ENCODE results near the gene CSKMT. TPM values are rescaled to one million over a fixed set of nuclear protein-coding genes. Genes with fewer than 3 reads are reported as not detected.
A peak's percentile ranks its signal among the peaks of the same experiment; 100 is the strongest.

Gene CSKMT
- total RNA-seq, 1 experiment from 2014 or later: 9.8 TPM

- peak overlapping the region; percentile 33 for H3K4me3 ChIP-seq
- H3K4me1 ChIP-seq (replicated peaks): peaks cover 30% of the 10 kb centered on the region
- H3K9me3 ChIP-seq (replicated peaks): no peaks in the 10 kb centered on the region
- no peaks in the 10 kb centered on the region for H3K27me3 ChIP-seq (replicated peaks)
- H3K36me3 ChIP-seq: peaks cover 88% of the 10 kb centered on the region
- H3K27ac ChIP-seq: peak overlapping the region; percentile 28
- no peak for DNase-seq (ENCODE audit: low read depth in 1 of 2, low spot score in 2 of 2)
Measured at GRCh38 chr11:62708793-62709192, 43.7 kb downstream of the CSKMT start.

DNA sequence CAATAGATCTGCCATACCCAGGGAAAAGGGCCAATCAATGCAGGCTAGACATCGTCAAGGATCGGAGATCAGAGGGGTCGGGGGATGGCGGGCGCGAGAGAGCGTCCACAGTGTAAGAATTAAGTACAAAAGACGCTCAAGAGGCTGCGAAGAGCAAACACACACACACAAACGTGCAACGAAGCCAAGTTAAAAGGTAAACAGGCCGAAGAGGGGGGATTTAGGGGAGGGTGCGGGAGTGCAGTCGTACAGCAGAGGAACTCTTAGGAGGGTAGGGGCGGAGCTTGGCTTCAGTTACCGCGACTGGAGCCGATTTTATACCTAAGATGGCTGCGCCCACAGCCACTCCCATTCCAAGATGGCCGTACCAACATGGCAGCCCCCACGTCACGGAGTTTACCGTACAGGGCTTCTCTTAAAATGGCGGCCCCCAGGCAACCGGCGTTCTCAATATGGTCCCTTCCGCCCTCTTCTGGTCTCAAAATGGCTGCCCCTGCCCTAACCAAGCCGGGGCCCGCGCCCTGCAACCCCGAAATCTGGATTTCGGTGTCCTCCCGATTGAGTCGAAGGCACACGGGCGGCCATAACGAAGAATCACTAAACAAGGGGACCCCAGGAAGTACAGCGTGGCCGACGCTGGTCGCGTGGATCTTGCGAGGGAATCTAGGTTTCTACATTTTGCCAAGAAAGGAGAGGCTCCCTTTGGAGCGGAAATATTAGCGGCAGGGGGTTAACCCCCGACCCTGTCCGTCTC lies 44.3 kb downstream of the CSKMT start:
- H3K27ac ChIP-seq: peak overlapping the region; percentile 72
- H3K4me3 ChIP-seq: peak overlapping the region; percentile 33
- H3K36me3 ChIP-seq: peaks cover 90% of the 10 kb centered on the region
- H3K4me1 ChIP-seq (replicated peaks): peaks cover 30% of the 10 kb centered on the region
- DNase-seq (ENCODE audit: low read depth in 1 of 2, low spot score in 2 of 2): peak; percentile 95 to 99
- H3K27me3 ChIP-seq (replicated peaks): no peaks in the 10 kb centered on the region
- H3K9me3 ChIP-seq (replicated peaks): no peaks in the 10 kb centered on the region

GRCh38 chr11:62710001-62710345 lies 44.9 kb downstream of the CSKMT start:
- Histone ChIP-seq H3K4me3 (peak overlapping the region; percentile 33), H3K27ac (peak overlapping the region; percentile 72), H3K9me3 (replicated peaks) (no peaks in the 10 kb centered on the region), H3K27me3 (replicated peaks) (no peaks in the 10 kb centered on the region), H3K4me1 (replicated peaks) (peaks cover 30% of the 10 kb centered on the region), H3K36me3 (peaks cover 89% of the 10 kb centered on the region)
- no peak for DNase-seq (ENCODE audit: low read depth in 1 of 2, low spot score in 2 of 2)

DNA sequence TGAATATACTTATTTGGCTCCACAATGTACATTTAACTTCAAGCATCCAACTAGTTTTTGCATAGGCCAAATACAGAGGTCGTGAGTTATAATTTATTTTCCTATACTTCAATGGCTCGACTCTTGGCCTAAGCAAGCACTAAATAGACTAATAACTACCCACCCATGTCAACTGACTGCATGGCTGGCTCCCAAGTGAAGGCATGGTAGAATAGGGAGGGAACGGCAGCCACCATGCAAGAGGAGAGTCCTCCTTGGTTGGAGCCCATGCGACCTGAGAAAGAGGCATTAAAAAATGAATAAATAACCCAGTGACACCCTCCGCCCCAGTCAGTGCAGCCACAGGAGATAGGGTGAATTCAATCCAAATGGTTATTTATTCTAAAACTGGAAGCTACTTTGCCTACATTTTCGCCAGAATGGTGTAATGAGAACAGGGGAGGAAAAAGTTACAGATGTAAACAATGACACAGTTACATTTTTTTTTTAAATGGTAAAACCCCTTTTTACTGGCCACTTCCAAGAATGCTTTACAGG lies 47.2 kb downstream of the CSKMT start:
- Histone ChIP-seq H3K4me3 (no peak overlapping the region), H3K27ac (no peak overlapping the region), H3K36me3 (peaks cover 91% of the 10 kb centered on the region), H3K27me3 (replicated peaks) (no peaks in the 10 kb centered on the region), H3K9me3 (replicated peaks) (no peaks in the 10 kb centered on the region), H3K4me1 (replicated peaks) (peaks cover 17% of the 10 kb centered on the region)
- no peak for DNase-seq (ENCODE audit: low read depth in 1 of 2, low spot score in 2 of 2)

DNA sequence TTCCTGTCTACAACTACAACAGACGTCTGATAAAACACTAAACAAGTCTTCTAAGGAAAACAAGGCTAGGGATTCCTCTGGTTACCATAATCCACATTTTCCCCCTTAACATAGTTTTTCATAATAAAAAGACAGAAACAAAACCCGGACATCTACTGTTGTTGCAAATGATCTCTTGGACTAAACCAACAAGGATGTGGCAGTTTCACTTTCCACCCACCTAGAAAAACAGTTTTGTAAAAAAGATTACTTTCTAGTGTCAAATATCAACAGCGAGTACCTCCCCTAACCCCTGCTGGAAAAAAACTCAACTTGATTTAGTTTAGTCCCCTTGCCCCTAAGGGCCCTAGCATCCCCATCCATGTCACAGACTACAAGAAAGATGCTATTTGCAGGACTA lies 47.7 kb downstream of the CSKMT start:
- no peak overlapping the region for H3K27ac ChIP-seq
- H3K9me3 ChIP-seq (replicated peaks): no peaks in the 10 kb centered on the region
- no peak for DNase-seq (ENCODE audit: low read depth in 1 of 2, low spot score in 2 of 2)
- peaks cover 17% of the 10 kb centered on the region for H3K4me1 ChIP-seq (replicated peaks)
- H3K4me3 ChIP-seq: no peak overlapping the region
- peaks cover 91% of the 10 kb centered on the region for H3K36me3 ChIP-seq
- no peaks in the 10 kb centered on the region for H3K27me3 ChIP-seq (replicated peaks)

GRCh38 chr11:62713343-62713742 lies 48.2 kb downstream of the CSKMT start:
- no peaks in the 10 kb centered on the region for H3K27me3 ChIP-seq (replicated peaks)
- H3K4me1 ChIP-seq (replicated peaks): peaks cover 17% of the 10 kb centered on the region
- no peak for DNase-seq (ENCODE audit: low read depth in 1 of 2, low spot score in 2 of 2)
- H3K36me3 ChIP-seq: peaks cover 93% of the 10 kb centered on the region
- no peak overlapping the region for H3K27ac ChIP-seq
- H3K9me3 ChIP-seq (replicated peaks): no peaks in the 10 kb centered on the region
- H3K4me3 ChIP-seq: no peak overlapping the region

DNA sequence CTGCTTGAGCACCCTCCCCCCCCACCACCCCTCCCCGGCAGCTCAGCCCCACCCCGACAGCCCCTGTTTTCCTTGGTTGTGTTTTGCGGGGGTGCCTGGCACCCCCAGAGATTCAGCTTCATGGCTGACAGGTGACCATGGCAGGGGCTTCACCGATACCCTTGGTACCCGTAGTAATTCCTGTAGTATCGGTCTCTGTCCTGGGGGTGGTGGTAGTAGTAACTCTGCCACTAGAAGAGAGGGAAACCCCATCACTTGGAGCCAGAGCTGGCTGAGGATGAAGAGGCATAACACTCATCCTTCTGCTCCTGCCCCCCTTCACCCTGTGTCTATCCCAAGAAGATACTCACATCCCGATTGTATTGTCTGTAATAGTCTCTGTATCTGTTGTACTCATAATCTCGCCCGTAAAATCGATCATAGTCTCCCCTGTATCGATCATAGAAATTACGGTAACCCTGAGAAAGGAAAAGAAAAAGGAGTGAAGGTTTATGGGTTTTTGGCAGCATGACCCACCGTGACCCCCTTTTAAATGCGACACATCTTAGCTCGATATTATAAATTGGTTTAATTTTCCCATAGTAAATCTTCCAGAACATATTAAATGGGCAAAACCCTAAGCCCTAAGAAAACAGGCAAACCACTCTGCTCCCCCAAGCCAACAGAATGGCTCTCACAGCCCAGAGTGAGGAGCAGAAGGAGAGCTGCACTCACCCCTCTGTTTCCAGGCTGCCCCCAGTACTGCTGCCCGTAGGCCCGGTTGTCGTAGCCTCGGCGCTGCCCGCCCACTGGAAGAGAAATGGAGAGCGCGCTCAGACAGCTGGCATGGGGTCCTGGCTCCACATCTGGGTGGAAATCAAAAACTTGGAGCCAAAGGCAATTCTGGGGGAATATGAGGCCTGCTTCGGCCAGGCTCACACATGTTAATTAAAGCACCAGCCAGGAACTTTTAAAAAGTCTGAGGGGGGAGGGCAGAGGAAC lies 50.3 kb downstream of the CSKMT start:
- H3K4me3 ChIP-seq: no peak overlapping the region
- peaks cover under 1% of the 10 kb centered on the region; the same call in 1 of the 2 replicates for H3K4me1 ChIP-seq (replicated peaks)
- H3K27me3 ChIP-seq (replicated peaks): no peaks in the 10 kb centered on the region
- no peak for DNase-seq (ENCODE audit: low read depth in 1 of 2, low spot score in 2 of 2)
- peaks cover 95% of the 10 kb centered on the region for H3K36me3 ChIP-seq
- no peaks in the 10 kb centered on the region for H3K9me3 ChIP-seq (replicated peaks)
- H3K27ac ChIP-seq: no peak overlapping the region

GRCh38 chr11:62716206-62716605 lies 51.1 kb downstream of the CSKMT start:
- Histone ChIP-seq H3K36me3 (peaks cover 95% of the 10 kb centered on the region), H3K9me3 (replicated peaks) (no peaks in the 10 kb centered on the region), H3K27me3 (replicated peaks) (no peaks in the 10 kb centered on the region), H3K27ac (no peak overlapping the region), H3K4me3 (no peak overlapping the region), H3K4me1 (replicated peaks) (no peaks in the 10 kb centered on the region)
- DNase-seq (ENCODE audit: low read depth in 1 of 2, low spot score in 2 of 2): no peak

DNA sequence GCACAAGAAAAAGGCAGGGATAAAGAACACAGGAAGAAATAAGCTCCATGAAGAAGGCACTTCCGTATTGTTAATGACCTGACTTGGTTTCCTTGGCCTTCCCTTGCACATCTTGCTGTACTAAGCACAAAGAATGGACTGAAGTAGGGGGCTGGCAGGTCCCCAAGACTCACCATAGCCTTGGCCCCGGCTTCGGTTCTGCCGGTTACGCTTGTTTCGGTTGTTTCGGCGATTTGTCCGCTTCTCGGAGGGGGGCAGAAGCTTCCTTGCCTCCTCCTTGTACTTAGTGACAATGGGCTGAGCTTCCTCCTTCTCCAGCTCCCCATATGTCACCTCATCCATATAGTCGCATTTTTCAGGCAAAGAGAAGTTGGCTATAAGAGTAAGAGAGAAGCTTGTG lies 51.7 kb downstream of the CSKMT start:
- peaks cover 95% of the 10 kb centered on the region for H3K36me3 ChIP-seq

More for the DNA sequence above, 51.7 kb downstream of the CSKMT start:
- H3K9me3 ChIP-seq (replicated peaks): no peaks in the 10 kb centered on the region
- DNase-seq (ENCODE audit: low read depth in 1 of 2, low spot score in 2 of 2): no peak
- H3K27me3 ChIP-seq (replicated peaks): no peaks in the 10 kb centered on the region
- H3K4me1 ChIP-seq (replicated peaks): no peaks in the 10 kb centered on the region
- H3K4me3 ChIP-seq: no peak overlapping the region
- no peak overlapping the region for H3K27ac ChIP-seq

Other genes starting within 250 kb of the CSKMT start
- gene SCGB1A1, start 246.3 kb upstream of the CSKMT start, total RNA-seq (2014; rRNA removed; shearing (Covaris generic)): not detected in 2 replicates
- gene AHNAK, start 118.5 kb upstream of the CSKMT start, total RNA-seq (2014; rRNA removed; shearing (Covaris generic)): 306 and 345 TPM in 2 replicates
- 1,705 and 1,743 TPM in 2 replicates for gene EEF1G, start 91.4 kb upstream of the CSKMT start, total RNA-seq (2014; rRNA removed; shearing (Covaris generic))
- 8.5 and 10.1 TPM in 2 replicates for gene TUT1, start 73.8 kb upstream of the CSKMT start, total RNA-seq (2014; rRNA removed; shearing (Covaris generic))
- 128 and 214 TPM in 2 replicates for gene MTA2, start 63.4 kb upstream of the CSKMT start, total RNA-seq (2014; rRNA removed; shearing (Covaris generic))
- 19.8 and 28.1 TPM in 2 replicates for gene EML3, start 52.5 kb upstream of the CSKMT start, total RNA-seq (2014; rRNA removed; shearing (Covaris generic))
- gene ROM1, start 52.1 kb upstream of the CSKMT start, total RNA-seq (2014; rRNA removed; shearing (Covaris generic)): 3.1 and 10.4 TPM in 2 replicates
- 82.5 and 145 TPM in 2 replicates for gene B3GAT3, start 43.3 kb upstream of the CSKMT start, total RNA-seq (2014; rRNA removed; shearing (Covaris generic))
- gene GANAB, start 18.7 kb upstream of the CSKMT start, total RNA-seq (2014; rRNA removed; shearing (Covaris generic)): 356 and 500 TPM in 2 replicates
- gene INTS5, start 12.0 kb upstream of the CSKMT start, total RNA-seq (2014; rRNA removed; shearing (Covaris generic)): 26.6 and 26.8 TPM in 2 replicates
- 103 and 121 TPM in 2 replicates for gene C11orf98, start 102 bp upstream of the CSKMT start, total RNA-seq (2014; rRNA removed; shearing (Covaris generic))
- gene UQCC3, start 6.4 kb downstream of the CSKMT start, total RNA-seq (2014; rRNA removed; shearing (Covaris generic)): 14.9 and 30.6 TPM in 2 replicates
- 2.1 and 10.1 TPM in 2 replicates for gene LBHD1, start 7.0 kb downstream of the CSKMT start, total RNA-seq (2014; rRNA removed; shearing (Covaris generic))
- 162 and 208 TPM in 2 replicates for gene UBXN1, start 13.8 kb downstream of the CSKMT start, total RNA-seq (2014; rRNA removed; shearing (Covaris generic))
- gene LRRN4CL, start 24.2 kb downstream of the CSKMT start, total RNA-seq (2014; rRNA removed; shearing (Covaris generic)): 0.55 and 0.85 TPM in 2 replicates
- 51.4 and 138 TPM in 2 replicates for gene BSCL2, start 42.1 kb downstream of the CSKMT start, total RNA-seq (2014; rRNA removed; shearing (Covaris generic))
- not detected in 2 replicates for gene GNG3, start 42.4 kb downstream of the CSKMT start, total RNA-seq (2014; rRNA removed; shearing (Covaris generic))
- 9.8 and 18.6 TPM in 2 replicates for gene HNRNPUL2, start 62.1 kb downstream of the CSKMT start, total RNA-seq (2014; rRNA removed; shearing (Covaris generic))
- 47.6 and 51.3 TPM in 2 replicates for gene TTC9C, start 63.2 kb downstream of the CSKMT start, total RNA-seq (2014; rRNA removed; shearing (Covaris generic))
- gene ZBTB3, start 88.8 kb downstream of the CSKMT start, total RNA-seq (2014; rRNA removed; shearing (Covaris generic)): 8.3 and 10.8 TPM in 2 replicates
- 224 and 259 TPM in 2 replicates for gene POLR2G, start 96.3 kb downstream of the CSKMT start, total RNA-seq (2014; rRNA removed; shearing (Covaris generic))
- 19.7 and 28.9 TPM in 2 replicates for gene TAF6L, start 106.1 kb downstream of the CSKMT start, total RNA-seq (2014; rRNA removed; shearing (Covaris generic))
- gene TMEM179B, start 122.1 kb downstream of the CSKMT start, total RNA-seq (2014; rRNA removed; shearing (Covaris generic)): 92.8 and 131 TPM in 2 replicates
- gene TMEM223, start 126.7 kb downstream of the CSKMT start, total RNA-seq (2014; rRNA removed; shearing (Covaris generic)): 39.7 and 42.4 TPM in 2 replicates
- gene NXF1, start 140.1 kb downstream of the CSKMT start, total RNA-seq (2014; rRNA removed; shearing (Covaris generic)): 33.6 and 33.8 TPM in 2 replicates
- gene STX5, start 166.7 kb downstream of the CSKMT start, total RNA-seq (2014; rRNA removed; shearing (Covaris generic)): 45.7 and 45.8 TPM in 2 replicates
- gene TEX54, start 167.5 kb downstream of the CSKMT start, total RNA-seq (2014; rRNA removed; shearing (Covaris generic)): not detected in 2 replicates
- gene WDR74, start 174.3 kb downstream of the CSKMT start, total RNA-seq (2014; rRNA removed; shearing (Covaris generic)): 97.4 and 102 TPM in 2 replicates
- 452 and 454 TPM in 2 replicates for gene SLC3A2, start 215.6 kb downstream of the CSKMT start, total RNA-seq (2014; rRNA removed; shearing (Covaris generic))